Spleen (tissue), 7 donors: ENCODE data around the gene AARS2.

ENCODE experiments used
- POLR2A ChIP-seq, 3 donors: fragments of 450-650 bp; IDR thresholded peaks; one replicate each; pipeline ENCODE4 v1.5.1; 2017; ENCODE audit warnings: antibody characterized with exemption in 3 of 3, mild to moderate bottlenecking in 1 of 3
- TF ChIP-seq, protein P1 (sequence below), 11 experiments: fragments of 200-600 bp in 7 of 11; fragments of 450-650 bp in 4 of 11; sonication (generic) in 4 of 11; IDR thresholded peaks in 8 of 11; conservative IDR thresholded peaks in 3 of 11; 1 replicate in 7 of 11; 2 replicates in 4 of 11; pipeline versions ENCODE4 v1.4.0 to v1.8.0; 2016 to 2021; ENCODE audit warnings: antibody characterized with exemption in 11 of 11, inconsistent platforms in 4 of 11, mild to moderate bottlenecking in 1 of 11
- donor health status: DM: no; HTN: no; CAD: no; lungs with moderate emphysema.
- donor health status: DM: no; HTN: no; CAD: no.
- donor health status: DM: no; HTN: no; CAD: no.

GRCh38 chr6:44353336-44353735, 40.2 kb upstream of the AARS2 start:
- TF ChIP-seq, protein P1, sequence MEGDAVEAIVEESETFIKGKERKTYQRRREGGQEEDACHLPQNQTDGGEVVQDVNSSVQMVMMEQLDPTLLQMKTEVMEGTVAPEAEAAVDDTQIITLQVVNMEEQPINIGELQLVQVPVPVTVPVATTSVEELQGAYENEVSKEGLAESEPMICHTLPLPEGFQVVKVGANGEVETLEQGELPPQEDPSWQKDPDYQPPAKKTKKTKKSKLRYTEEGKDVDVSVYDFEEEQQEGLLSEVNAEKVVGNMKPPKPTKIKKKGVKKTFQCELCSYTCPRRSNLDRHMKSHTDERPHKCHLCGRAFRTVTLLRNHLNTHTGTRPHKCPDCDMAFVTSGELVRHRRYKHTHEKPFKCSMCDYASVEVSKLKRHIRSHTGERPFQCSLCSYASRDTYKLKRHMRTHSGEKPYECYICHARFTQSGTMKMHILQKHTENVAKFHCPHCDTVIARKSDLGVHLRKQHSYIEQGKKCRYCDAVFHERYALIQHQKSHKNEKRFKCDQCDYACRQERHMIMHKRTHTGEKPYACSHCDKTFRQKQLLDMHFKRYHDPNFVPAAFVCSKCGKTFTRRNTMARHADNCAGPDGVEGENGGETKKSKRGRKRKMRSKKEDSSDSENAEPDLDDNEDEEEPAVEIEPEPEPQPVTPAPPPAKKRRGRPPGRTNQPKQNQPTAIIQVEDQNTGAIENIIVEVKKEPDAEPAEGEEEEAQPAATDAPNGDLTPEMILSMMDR (IDR thresholded peaks at IDR 0.05 in 8 of 11, conservative IDR thresholded peaks at IDR 0.05 in 3 of 11) = no peak
- TF ChIP-seq POLR2A (IDR thresholded peaks at IDR 0.05) = no peak
